GM12878 (cell line): Measurements from ENCODE around the gene GPC2. TPM values are rescaled to one million over a fixed set of nuclear protein-coding genes. Genes with fewer than 3 reads are reported as not detected.

ENCODE experiments used
- ASH2L ChIP-seq: fragments of 300-600, 200-600 bp; sonication (generic); IDR thresholded peaks from 2 replicates; pipeline ENCODE4 v1.6.1; 2017; ENCODE audit warnings: low read depth, mild to moderate bottlenecking, borderline replicate concordance
- BACH1 ChIP-seq: fragments of 450-650 bp; IDR thresholded peaks from 2 replicates; pipeline ENCODE4 v1.6.1; 2017; ENCODE audit warnings: mild to moderate bottlenecking, borderline replicate concordance
- BCL11A ChIP-seq: IDR thresholded peaks from 2 replicates; pipeline ENCODE4 v1.6.1; 2011; ENCODE audit warnings: low read depth, low read length
- CBX5 ChIP-seq: sonication (generic); IDR thresholded peaks from 2 replicates; pipeline ENCODE4 v1.6.1; 2016; ENCODE audit warnings: low read depth, moderate library complexity, mild to moderate bottlenecking, inconsistent platforms
- DPF2 ChIP-seq: fragments of 450-650 bp; IDR thresholded peaks from 2 replicates; pipeline ENCODE4 v1.6.1; 2017; ENCODE audit warnings: mild to moderate bottlenecking
- EP300 ChIP-seq, 2 experiments: fragments of 150-350 bp in 1 of 2; IDR thresholded peaks; 2 replicates each; pipeline ENCODE4 v1.6.1; 2011 to 2012; ENCODE audit warnings: low read depth in 2 of 2, low read length in 2 of 2, borderline replicate concordance in 1 of 2, improper control_type of control experiment in 1 of 2, inconsistent platforms in 1 of 2; ENCODE audit not compliant: control insufficient read depth in 1 of 2
- HCFC1 ChIP-seq: fragments of 150-350 bp; IDR thresholded peaks from 2 replicates; pipeline ENCODE4 v1.6.1; 2014; ENCODE audit warnings: low read length
- HDGF ChIP-seq: fragments of 450-650 bp; IDR thresholded peaks from 2 replicates; pipeline ENCODE4 v1.6.1; 2016; ENCODE audit warnings: antibody characterized with exemption
- JUNB ChIP-seq: IDR thresholded peaks from 2 replicates; pipeline ENCODE4 v1.6.1; 2016; ENCODE audit warnings: antibody characterized with exemption, mild to moderate bottlenecking
- KAT2A ChIP-seq: conservative IDR thresholded peaks from 2 replicates; pipeline ENCODE4 v1.6.1; 2011; ENCODE audit warnings: low read depth, low read length; ENCODE audit not compliant: control insufficient read depth
- KLF5 ChIP-seq: fragments of 450-650 bp; IDR thresholded peaks from 2 replicates; pipeline ENCODE4 v1.6.1; 2014; ENCODE audit warnings: mild to moderate bottlenecking; ENCODE audit not compliant: partially characterized antibody
- MLLT1 ChIP-seq: fragments of 450-650 bp; IDR thresholded peaks from 2 replicates; pipeline ENCODE4 v1.6.1; 2016; ENCODE audit warnings: mild to moderate bottlenecking
- PAX8 ChIP-seq: fragments of 450-650 bp; IDR thresholded peaks from 2 replicates; pipeline ENCODE4 v1.6.1; 2017; ENCODE audit warnings: mild to moderate bottlenecking, moderate library complexity
- RFX5 ChIP-seq: IDR thresholded peaks from 2 replicates; pipeline ENCODE4 v1.6.1; 2011; ENCODE audit warnings: low read depth, low read length, improper control_type of control experiment
- SMARCA5 ChIP-seq: fragments of 450-650 bp; IDR thresholded peaks from 2 replicates; pipeline ENCODE4 v1.6.1; 2017; ENCODE audit warnings: mild to moderate bottlenecking
- SP1 ChIP-seq: IDR thresholded peaks from one replicate; pipeline ENCODE4 v1.6.1; 2011; ENCODE audit warnings: low read depth, low read length
- SPI1 ChIP-seq: IDR thresholded peaks from 2 replicates; pipeline ENCODE4 v1.6.1; 2011; ENCODE audit warnings: low read depth, mild to moderate bottlenecking, low read length, moderate library complexity, borderline replicate concordance; ENCODE audit not compliant: insufficient read depth
- TCF12 ChIP-seq: IDR thresholded peaks from 2 replicates; pipeline ENCODE4 v1.6.1; 2011; ENCODE audit warnings: low read depth, mild to moderate bottlenecking, low read length
- WRNIP1 ChIP-seq: IDR thresholded peaks from 2 replicates; pipeline ENCODE4 v1.6.1; 2011; ENCODE audit warnings: low read depth, low read length, improper control_type of control experiment, borderline replicate concordance
- YBX1 ChIP-seq: fragments of 450-650 bp; IDR thresholded peaks from 2 replicates; pipeline ENCODE4 v1.6.1; 2016; ENCODE audit warnings: antibody characterized with exemption
- polyA plus RNA-seq, 11 experiments: library from polyadenylated mRNA; depleted of rRNA in 4 of 11; unstranded in 6 of 11; stranded (reverse) in 5 of 11; fragments of >200 nt; fragmentation: Nextera tagmentation in 4 of 11; fragmentation: Illumina TruSeq in 1 of 11; extraction: Ambion mirVana in 4 of 11; extraction: Trizol in 1 of 11; gene quantifications; 1 replicate in 1 of 11; 2 replicates in 10 of 11; pipeline versions ENCODE4 v1.2.1 to v1.2.3, GENCODE V29; 2011 to 2016; ENCODE audit warnings: inconsistent platforms in 2 of 11, missing spikeins in 2 of 11, low read depth in 1 of 11
- total RNA-seq, 4 experiments: library from RNA; depleted of rRNA in 3 of 4; stranded (reverse); fragments of >200 nt in 3 of 4; fragmentation: Illumina TruSeq in 1 of 4; extraction: Trizol in 1 of 4; gene quantifications; 2 replicates each; pipeline versions ENCODE4 v1.2.1 to v1.2.3, GENCODE V29; 2013 to 2021
- TF ChIP-seq, protein P1 (sequence below): IDR thresholded peaks from 2 replicates; pipeline ENCODE4 v1.6.1; 2011; ENCODE audit warnings: borderline replicate concordance, low read depth, mild to moderate bottlenecking, moderate library complexity, mixed read lengths, low read length; ENCODE audit not compliant: insufficient read depth; ENCODE audit errors: extremely low read length
- TF ChIP-seq, protein P2 (sequence below): IDR thresholded peaks from 2 replicates; pipeline ENCODE4 v1.6.1; 2012; ENCODE audit warnings: mild to moderate bottlenecking, low read depth, low read length
- TF ChIP-seq, protein P3 (sequence below): fragments of 450-650 bp; IDR thresholded peaks from 2 replicates; pipeline ENCODE4 v1.6.1; 2017; ENCODE audit warnings: low read depth, mild to moderate bottlenecking, moderate library complexity

The GPC2 gene
- total and polyA plus RNA-seq, 10 of the 15 experiments (the other 5 are each of a cell fraction or from before 2014, with no cell fraction given), result 0.19 to 6.3 (median 0.77) TPM

- TF ChIP-seq EP300 (IDR thresholded peaks at IDR 0.05; ENCODE audit: borderline replicate concordance in 1 of 2, control insufficient read depth in 1 of 2, low read depth in 2 of 2, low read length in 2 of 2) (0 out of 4 replicates have a peak, but pooled peaks of 1 of the 2 experiments have one; percentile 10), BACH1 (peak; percentile 30; the same call in 1 of the 2 replicates), SP1 (peak; percentile 46), RFX5 (no peak), TCF12 (no peak), JUNB (no peak; the same call in 1 of the 2 replicates), HDGF (peak; percentile 23; the same call in 1 of the 2 replicates), SMARCA5 (0 out of 2 replicates have a peak, but pooled peaks have one; percentile 4), WRNIP1 (no peak), SPI1 (peak; percentile 70; the same call in 1 of the 2 replicates), DPF2 (peak; percentile 56; the same call in 1 of the 2 replicates), PAX8 (no peak), BCL11A (peak; percentile 49; the same call in 1 of the 2 replicates), KAT2A (no peak), HCFC1 (no peak; the same call in 1 of the 2 replicates), KLF5 (peak; percentile 54), ASH2L (no peak), YBX1 (no peak), MLLT1 (peak; percentile 57; the same call in 1 of the 2 replicates), CBX5 (0 out of 2 replicates have a peak, but pooled peaks have one; percentile 28)
- TF ChIP-seq, protein P1, sequence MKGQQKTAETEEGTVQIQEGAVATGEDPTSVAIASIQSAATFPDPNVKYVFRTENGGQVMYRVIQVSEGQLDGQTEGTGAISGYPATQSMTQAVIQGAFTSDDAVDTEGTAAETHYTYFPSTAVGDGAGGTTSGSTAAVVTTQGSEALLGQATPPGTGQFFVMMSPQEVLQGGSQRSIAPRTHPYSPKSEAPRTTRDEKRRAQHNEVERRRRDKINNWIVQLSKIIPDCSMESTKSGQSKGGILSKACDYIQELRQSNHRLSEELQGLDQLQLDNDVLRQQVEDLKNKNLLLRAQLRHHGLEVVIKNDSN, result no peak
- TF ChIP-seq, protein P2, sequence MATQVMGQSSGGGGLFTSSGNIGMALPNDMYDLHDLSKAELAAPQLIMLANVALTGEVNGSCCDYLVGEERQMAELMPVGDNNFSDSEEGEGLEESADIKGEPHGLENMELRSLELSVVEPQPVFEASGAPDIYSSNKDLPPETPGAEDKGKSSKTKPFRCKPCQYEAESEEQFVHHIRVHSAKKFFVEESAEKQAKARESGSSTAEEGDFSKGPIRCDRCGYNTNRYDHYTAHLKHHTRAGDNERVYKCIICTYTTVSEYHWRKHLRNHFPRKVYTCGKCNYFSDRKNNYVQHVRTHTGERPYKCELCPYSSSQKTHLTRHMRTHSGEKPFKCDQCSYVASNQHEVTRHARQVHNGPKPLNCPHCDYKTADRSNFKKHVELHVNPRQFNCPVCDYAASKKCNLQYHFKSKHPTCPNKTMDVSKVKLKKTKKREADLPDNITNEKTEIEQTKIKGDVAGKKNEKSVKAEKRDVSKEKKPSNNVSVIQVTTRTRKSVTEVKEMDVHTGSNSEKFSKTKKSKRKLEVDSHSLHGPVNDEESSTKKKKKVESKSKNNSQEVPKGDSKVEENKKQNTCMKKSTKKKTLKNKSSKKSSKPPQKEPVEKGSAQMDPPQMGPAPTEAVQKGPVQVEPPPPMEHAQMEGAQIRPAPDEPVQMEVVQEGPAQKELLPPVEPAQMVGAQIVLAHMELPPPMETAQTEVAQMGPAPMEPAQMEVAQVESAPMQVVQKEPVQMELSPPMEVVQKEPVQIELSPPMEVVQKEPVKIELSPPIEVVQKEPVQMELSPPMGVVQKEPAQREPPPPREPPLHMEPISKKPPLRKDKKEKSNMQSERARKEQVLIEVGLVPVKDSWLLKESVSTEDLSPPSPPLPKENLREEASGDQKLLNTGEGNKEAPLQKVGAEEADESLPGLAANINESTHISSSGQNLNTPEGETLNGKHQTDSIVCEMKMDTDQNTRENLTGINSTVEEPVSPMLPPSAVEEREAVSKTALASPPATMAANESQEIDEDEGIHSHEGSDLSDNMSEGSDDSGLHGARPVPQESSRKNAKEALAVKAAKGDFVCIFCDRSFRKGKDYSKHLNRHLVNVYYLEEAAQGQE, result no peak
- TF ChIP-seq, protein P3, sequence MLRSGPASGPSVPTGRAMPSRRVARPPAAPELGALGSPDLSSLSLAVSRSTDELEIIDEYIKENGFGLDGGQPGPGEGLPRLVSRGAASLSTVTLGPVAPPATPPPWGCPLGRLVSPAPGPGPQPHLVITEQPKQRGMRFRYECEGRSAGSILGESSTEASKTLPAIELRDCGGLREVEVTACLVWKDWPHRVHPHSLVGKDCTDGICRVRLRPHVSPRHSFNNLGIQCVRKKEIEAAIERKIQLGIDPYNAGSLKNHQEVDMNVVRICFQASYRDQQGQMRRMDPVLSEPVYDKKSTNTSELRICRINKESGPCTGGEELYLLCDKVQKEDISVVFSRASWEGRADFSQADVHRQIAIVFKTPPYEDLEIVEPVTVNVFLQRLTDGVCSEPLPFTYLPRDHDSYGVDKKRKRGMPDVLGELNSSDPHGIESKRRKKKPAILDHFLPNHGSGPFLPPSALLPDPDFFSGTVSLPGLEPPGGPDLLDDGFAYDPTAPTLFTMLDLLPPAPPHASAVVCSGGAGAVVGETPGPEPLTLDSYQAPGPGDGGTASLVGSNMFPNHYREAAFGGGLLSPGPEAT, result peak; percentile 62
These were observed 34.2 kb upstream of the GPC2 start (continued) for GRCh38 chr7:100211342-100211780.
